C4-2B (cell line): ENCODE data around the gene ZNF765.

Source experiments
- H3K27ac ChIP-seq: fragments of 450-650 bp; 2 replicates; pipeline ENCODE4 v1.5.1; 2017
- ZFX ChIP-seq: fragments of 450-650 bp; IDR thresholded peaks from 2 replicates; pipeline ENCODE4 v1.6.1; 2017
- TF ChIP-seq, protein P1 (sequence below): fragments of 450-650 bp; conservative IDR thresholded peaks from 2 replicates; pipeline ENCODE4 v1.5.1; 2017; ENCODE audit warnings: mild to moderate bottlenecking

The ZNF765 gene

GRCh38 chr19:53374288-53374687 lies 20.7 kb upstream of the ZNF765 start:
- TF ChIP-seq, protein P1, sequence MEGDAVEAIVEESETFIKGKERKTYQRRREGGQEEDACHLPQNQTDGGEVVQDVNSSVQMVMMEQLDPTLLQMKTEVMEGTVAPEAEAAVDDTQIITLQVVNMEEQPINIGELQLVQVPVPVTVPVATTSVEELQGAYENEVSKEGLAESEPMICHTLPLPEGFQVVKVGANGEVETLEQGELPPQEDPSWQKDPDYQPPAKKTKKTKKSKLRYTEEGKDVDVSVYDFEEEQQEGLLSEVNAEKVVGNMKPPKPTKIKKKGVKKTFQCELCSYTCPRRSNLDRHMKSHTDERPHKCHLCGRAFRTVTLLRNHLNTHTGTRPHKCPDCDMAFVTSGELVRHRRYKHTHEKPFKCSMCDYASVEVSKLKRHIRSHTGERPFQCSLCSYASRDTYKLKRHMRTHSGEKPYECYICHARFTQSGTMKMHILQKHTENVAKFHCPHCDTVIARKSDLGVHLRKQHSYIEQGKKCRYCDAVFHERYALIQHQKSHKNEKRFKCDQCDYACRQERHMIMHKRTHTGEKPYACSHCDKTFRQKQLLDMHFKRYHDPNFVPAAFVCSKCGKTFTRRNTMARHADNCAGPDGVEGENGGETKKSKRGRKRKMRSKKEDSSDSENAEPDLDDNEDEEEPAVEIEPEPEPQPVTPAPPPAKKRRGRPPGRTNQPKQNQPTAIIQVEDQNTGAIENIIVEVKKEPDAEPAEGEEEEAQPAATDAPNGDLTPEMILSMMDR: no peak
- no peak for TF ChIP-seq ZFX
- H3K27ac ChIP-seq: no peak overlapping the region

- no peak for TF ChIP-seq ZFX
- TF ChIP-seq, protein P1: no peak
- no peak overlapping the region for H3K27ac ChIP-seq
Measured at GRCh38 chr19:53374743-53375142, 20.2 kb upstream of the ZNF765 start.

- H3K27ac ChIP-seq: no peak overlapping the region
- no peak for TF ChIP-seq ZFX
- TF ChIP-seq, protein P1: no peak
Measured at GRCh38 chr19:53381376-53381775, 13.6 kb upstream of the ZNF765 start.

DNA sequence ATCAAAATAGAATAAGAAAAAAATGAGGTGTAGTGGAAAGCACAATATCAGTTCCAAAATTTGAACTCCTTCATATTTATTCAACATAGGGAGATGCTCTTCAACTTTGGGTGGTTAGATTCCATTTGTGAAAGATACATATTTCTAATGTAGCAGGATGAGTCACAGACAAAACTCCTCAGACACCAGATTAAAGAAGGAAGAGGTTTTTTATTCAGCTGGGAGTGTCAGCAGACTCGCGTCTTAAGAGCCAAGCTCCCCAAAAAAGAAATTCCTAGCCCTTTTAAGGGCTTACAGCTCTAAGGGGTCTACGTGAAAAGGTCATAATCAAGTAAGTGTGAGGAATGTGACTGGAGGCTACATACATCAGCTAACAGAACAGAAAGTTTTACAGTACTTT lies 6.8 kb upstream of the ZNF765 start:
- no peak overlapping the region for H3K27ac ChIP-seq
- TF ChIP-seq, protein P1: no peak
- TF ChIP-seq ZFX: no peak

- TF ChIP-seq, protein P1: no peak
- no peak for TF ChIP-seq ZFX
- H3K27ac ChIP-seq: no peak overlapping the region
Measured at GRCh38 chr19:53388904-53389303, 6.0 kb upstream of the ZNF765 start.

- TF ChIP-seq, protein P1: no peak
- no peak for TF ChIP-seq ZFX
- H3K27ac ChIP-seq: no peak overlapping the region
Measured at GRCh38 chr19:53389571-53389970, 5.4 kb upstream of the ZNF765 start.

GRCh38 chr19:53389978-53390377 lies 5.0 kb upstream of the ZNF765 start:
- TF ChIP-seq, protein P1: no peak
- no peak for TF ChIP-seq ZFX
- no peak overlapping the region for H3K27ac ChIP-seq
